Measurements from ENCODE around the gene ITFG1. TPM values are rescaled to one million over a fixed set of nuclear protein-coding genes. Genes with fewer than 3 reads are reported as not detected.

The ITFG1 gene
- total and polyA plus RNA-seq, 2 of the 13 experiments (the other 11 are each of a cell fraction or from before 2014, with no cell fraction given) = 74.5 to 150 TPM

- TF ChIP-seq ZNF713 (CRISPR knock-in tag; IDR thresholded peaks at IDR 0.05) (no peak), SOX13 (IDR thresholded peaks at IDR 0.05) (no peak), SOX13 (CRISPR knock-in tag; conservative IDR thresholded peaks at IDR 0.05 in 1 of 2, IDR thresholded peaks at IDR 0.05 in 1 of 2) (no peak; a peak in 1 of 4 replicates), MTA1 (CRISPR knock-in tag; IDR thresholded peaks at IDR 0.05; ENCODE audit: borderline replicate concordance) (peak; percentile 46; the same call in 1 of the 2 replicates), PHF8 (CRISPR knock-in tag; IDR thresholded peaks at IDR 0.05) (peak; percentile 61), NFE2 (CRISPR knock-in tag; IDR thresholded peaks at IDR 0.05) (no peak), ZC3H13 (CRISPR knock-in tag; IDR thresholded peaks at IDR 0.05) (no peak), ZNF251 (CRISPR knock-in tag; IDR thresholded peaks at IDR 0.05) (no peak), SP1 (IDR thresholded peaks at IDR 0.05) (no peak), SP1 (CRISPR knock-in tag; IDR thresholded peaks at IDR 0.05) (no peak), ZNF101 (CRISPR knock-in tag; IDR thresholded peaks at IDR 0.05; ENCODE audit: borderline replicate concordance, low read depth) (no peak), ZNF784 (CRISPR knock-in tag; IDR thresholded peaks at IDR 0.05; ENCODE audit: borderline replicate concordance) (peak; percentile 35), NR2C2 (CRISPR knock-in tag; IDR thresholded peaks at IDR 0.05; ENCODE audit: borderline replicate concordance) (no peak), GTF2F1 (IDR thresholded peaks at IDR 0.05; ENCODE audit: low read length) (no peak), ZNF569 (CRISPR knock-in tag; IDR thresholded peaks at IDR 0.05; ENCODE audit: borderline replicate concordance) (no peak), NFE2L2 (IDR thresholded peaks at IDR 0.05; ENCODE audit: low read length) (no peak), ZNF567 (CRISPR knock-in tag; IDR thresholded peaks at IDR 0.05; ENCODE audit: borderline replicate concordance) (0 out of 2 replicates have a peak, but pooled peaks have one; percentile 37), MAX (IDR thresholded peaks at IDR 0.05) (peak; percentile 80), ZNF7 (CRISPR knock-in tag; IDR thresholded peaks at IDR 0.05) (no peak), DMAP1 (CRISPR knock-in tag; IDR thresholded peaks at IDR 0.05) (no peak)
- TF ChIP-seq, protein P1, sequence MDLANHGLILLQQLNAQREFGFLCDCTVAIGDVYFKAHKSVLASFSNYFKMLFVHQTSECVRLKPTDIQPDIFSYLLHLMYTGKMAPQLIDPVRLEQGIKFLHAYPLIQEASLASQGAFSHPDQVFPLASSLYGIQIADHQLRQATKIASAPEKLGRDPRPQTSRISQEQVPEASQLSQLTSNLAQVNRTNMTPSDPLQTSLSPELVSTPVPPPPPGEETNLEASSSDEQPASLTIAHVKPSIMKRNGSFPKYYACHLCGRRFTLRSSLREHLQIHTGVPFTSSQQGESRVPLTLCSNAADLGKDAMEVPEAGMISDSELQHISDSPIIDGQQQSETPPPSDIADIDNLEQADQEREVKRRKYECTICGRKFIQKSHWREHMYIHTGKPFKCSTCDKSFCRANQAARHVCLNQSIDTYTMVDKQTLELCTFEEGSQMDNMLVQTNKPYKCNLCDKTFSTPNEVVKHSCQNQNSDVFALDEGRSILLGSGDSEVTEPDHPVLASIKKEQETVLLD (CRISPR knock-in tag; IDR thresholded peaks at IDR 0.05; ENCODE audit: low read depth) = no peak; the same call in 1 of the 2 replicates
- TF ChIP-seq, protein P2, sequence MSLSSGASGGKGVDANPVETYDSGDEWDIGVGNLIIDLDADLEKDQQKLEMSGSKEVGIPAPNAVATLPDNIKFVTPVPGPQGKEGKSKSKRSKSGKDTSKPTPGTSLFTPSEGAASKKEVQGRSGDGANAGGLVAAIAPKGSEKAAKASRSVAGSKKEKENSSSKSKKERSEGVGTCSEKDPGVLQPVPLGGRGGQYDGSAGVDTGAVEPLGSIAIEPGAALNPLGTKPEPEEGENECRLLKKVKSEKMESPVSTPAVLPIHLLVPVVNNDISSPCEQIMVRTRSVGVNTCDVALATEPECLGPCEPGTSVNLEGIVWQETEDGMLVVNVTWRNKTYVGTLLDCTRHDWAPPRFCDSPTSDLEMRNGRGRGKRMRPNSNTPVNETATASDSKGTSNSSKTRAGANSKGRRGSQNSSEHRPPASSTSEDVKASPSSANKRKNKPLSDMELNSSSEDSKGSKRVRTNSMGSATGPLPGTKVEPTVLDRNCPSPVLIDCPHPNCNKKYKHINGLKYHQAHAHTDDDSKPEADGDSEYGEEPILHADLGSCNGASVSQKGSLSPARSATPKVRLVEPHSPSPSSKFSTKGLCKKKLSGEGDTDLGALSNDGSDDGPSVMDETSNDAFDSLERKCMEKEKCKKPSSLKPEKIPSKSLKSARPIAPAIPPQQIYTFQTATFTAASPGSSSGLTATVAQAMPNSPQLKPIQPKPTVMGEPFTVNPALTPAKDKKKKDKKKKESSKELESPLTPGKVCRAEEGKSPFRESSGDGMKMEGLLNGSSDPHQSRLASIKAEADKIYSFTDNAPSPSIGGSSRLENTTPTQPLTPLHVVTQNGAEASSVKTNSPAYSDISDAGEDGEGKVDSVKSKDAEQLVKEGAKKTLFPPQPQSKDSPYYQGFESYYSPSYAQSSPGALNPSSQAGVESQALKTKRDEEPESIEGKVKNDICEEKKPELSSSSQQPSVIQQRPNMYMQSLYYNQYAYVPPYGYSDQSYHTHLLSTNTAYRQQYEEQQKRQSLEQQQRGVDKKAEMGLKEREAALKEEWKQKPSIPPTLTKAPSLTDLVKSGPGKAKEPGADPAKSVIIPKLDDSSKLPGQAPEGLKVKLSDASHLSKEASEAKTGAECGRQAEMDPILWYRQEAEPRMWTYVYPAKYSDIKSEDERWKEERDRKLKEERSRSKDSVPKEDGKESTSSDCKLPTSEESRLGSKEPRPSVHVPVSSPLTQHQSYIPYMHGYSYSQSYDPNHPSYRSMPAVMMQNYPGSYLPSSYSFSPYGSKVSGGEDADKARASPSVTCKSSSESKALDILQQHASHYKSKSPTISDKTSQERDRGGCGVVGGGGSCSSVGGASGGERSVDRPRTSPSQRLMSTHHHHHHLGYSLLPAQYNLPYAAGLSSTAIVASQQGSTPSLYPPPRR (CRISPR knock-in tag; IDR thresholded peaks at IDR 0.05; ENCODE audit: borderline replicate concordance) = no peak
Measured at GRCh38 chr16:47142821-47143676, 317.8 kb downstream of the ITFG1 start (continued).

All from HepG2 (cell line).